ENCODE data around the gene GYS2. TPM values are rescaled to one million over a fixed set of nuclear protein-coding genes. Genes with fewer than 3 reads are reported as not detected.

GYS2 gene
- total and polyA plus RNA-seq, 9 of the 15 experiments (the other 6 are each of a cell fraction or from before 2014, with no cell fraction given): not detected

- Histone ChIP-seq H3K27ac (ENCODE audit: extremely low read depth, low read depth, low read length) (peak overlapping the region; percentile 28; the same call in 1 of the 3 replicates), H3K9ac (ENCODE audit: insufficient read depth in 1 of 2, low read depth in 2 of 2, low read length in 2 of 2) (no peak overlapping the region), H4K20me1 (replicated peaks; ENCODE audit: control insufficient read depth, insufficient read depth, low read length) (no peaks in the 10 kb centered on the region), H3K9me3 (replicated peaks; ENCODE audit: control insufficient read depth, insufficient read depth, low read depth, low read length) (no peaks in the 10 kb centered on the region), H2AFZ (ENCODE audit: low read depth, low read length) (no peak overlapping the region), H3K79me2 (ENCODE audit: control insufficient read depth, insufficient read depth, low read length) (peaks cover 27% of the 10 kb centered on the region), H3K4me2 (ENCODE audit: insufficient read depth, low read length) (no peak overlapping the region), H3K9me1 (ENCODE audit: control insufficient read depth, insufficient read depth, low read length) (no peaks in the 10 kb centered on the region), H3K27me3 (ENCODE audit: control insufficient read depth in 2 of 2, insufficient read depth in 2 of 2, low read length in 2 of 2) (no peaks in the 10 kb centered on the region), H3K4me1 (replicated peaks in 1 of 2; ENCODE audit: control insufficient read depth in 2 of 2, insufficient read depth in 2 of 2, low read length in 2 of 2) (no peaks in the 10 kb centered on the region; a peak in 1 of 5 replicates), H3K36me3 (ENCODE audit: control insufficient read depth, insufficient read depth, low read length) (peaks cover 82% of the 10 kb centered on the region), H3K4me3 (no peak overlapping the region)
- CTCF ChIA-PET (ENCODE audit: low intra/inter-chr PET ratio): no interaction called here
- no TSS peak for BruUV-seq (replicated peaks)
- in situ Hi-C loops (cut with MboI) (no loop called here), intact Hi-C loops (cut with micrococcal nuclease) (no loop called here)
- no peak for FAIRE-seq
- 20% methylated on average over 1 of the region's 1 CpG for WGBS (ENCODE audit: insufficient coverage, low coverage, missing lambda C conversion rate)
- POLR2A ChIA-PET: no interaction called here
- ATAC-seq: no peak
- no peak for DNase-seq (ENCODE audit: extremely low read depth in 1 of 4, low spot score in 3 of 4)
- TF ChIP-seq ZC3H11A (IDR thresholded peaks at IDR 0.05; ENCODE audit: low read depth, low read length) (no peak), PTBP1 (IDR thresholded peaks at IDR 0.05; ENCODE audit: low read depth, low read length) (no peak), MAFG (tag; conservative IDR thresholded peaks at IDR 0.05) (peak; percentile 72), MAFF (IDR thresholded peaks at IDR 0.05; ENCODE audit: low read length) (peak; percentile 27; the same call in 1 of the 2 replicates), TEAD2 (tag; IDR thresholded peaks at IDR 0.05) (no peak), VEZF1 (CRISPR knock-in tag; IDR thresholded peaks at IDR 0.05) (no peak), L3MBTL2 (IDR thresholded peaks at IDR 0.05) (no peak), POLR3A (IDR thresholded peaks at IDR 0.05; ENCODE audit: borderline replicate concordance, extremely low read depth, insufficient read depth, insufficient read length) (no peak), ZNF316 (IDR thresholded peaks at IDR 0.05) (peak; percentile 68), HNRNPH1 (optimal IDR thresholded peaks at IDR 0.05; ENCODE audit: low read depth, low read length) (no peak), NFE2 (IDR thresholded peaks at IDR 0.05; ENCODE audit: low read depth) (0 out of 2 replicates have a peak, but pooled peaks have one; percentile 37), U2AF2 (optimal IDR thresholded peaks at IDR 0.05; ENCODE audit: low read depth, low read length) (no peak), RBM34 (IDR thresholded peaks at IDR 0.05; ENCODE audit: borderline replicate concordance, insufficient read depth, low read length) (no peak), SP2 (IDR thresholded peaks at IDR 0.05; ENCODE audit: extremely low read depth, low read depth, low read length, poor library complexity, severe bottlenecking) (no peak), MNT (conservative IDR thresholded peaks at IDR 0.05) (no peak), CBX1 (IDR thresholded peaks at IDR 0.05; ENCODE audit: low read depth) (no peak), RAD51 (IDR thresholded peaks at IDR 0.05; ENCODE audit: borderline replicate concordance, low read depth) (no peak), LARP7 (IDR thresholded peaks at IDR 0.05) (no peak), IFI16 (CRISPR knock-in tag; IDR thresholded peaks at IDR 0.05) (no peak), CBX8 (IDR thresholded peaks at IDR 0.05; ENCODE audit: borderline replicate concordance, extremely low read depth, low read depth, low read length, poor library complexity, severe bottlenecking) (no peak), NFE2L1 (tag; IDR thresholded peaks at IDR 0.05; ENCODE audit: borderline replicate concordance, low read depth) (peak; percentile 63; the same call in 1 of the 2 replicates)
Observed at GRCh38 chr12:21638054-21638891, 33.6 kb upstream of the GYS2 start.

Data from K562 (cell line).